NCI-H187 treated with DMSO at 0.1 percent for 48 hours (cell line): ENCODE measurements around the gene FBN1.

Experiments
- DNase-seq: peaks from one replicate; lab custom pipeline; 2025; lab: John Stamatoyannopoulos, UW

FBN1 gene

DNA sequence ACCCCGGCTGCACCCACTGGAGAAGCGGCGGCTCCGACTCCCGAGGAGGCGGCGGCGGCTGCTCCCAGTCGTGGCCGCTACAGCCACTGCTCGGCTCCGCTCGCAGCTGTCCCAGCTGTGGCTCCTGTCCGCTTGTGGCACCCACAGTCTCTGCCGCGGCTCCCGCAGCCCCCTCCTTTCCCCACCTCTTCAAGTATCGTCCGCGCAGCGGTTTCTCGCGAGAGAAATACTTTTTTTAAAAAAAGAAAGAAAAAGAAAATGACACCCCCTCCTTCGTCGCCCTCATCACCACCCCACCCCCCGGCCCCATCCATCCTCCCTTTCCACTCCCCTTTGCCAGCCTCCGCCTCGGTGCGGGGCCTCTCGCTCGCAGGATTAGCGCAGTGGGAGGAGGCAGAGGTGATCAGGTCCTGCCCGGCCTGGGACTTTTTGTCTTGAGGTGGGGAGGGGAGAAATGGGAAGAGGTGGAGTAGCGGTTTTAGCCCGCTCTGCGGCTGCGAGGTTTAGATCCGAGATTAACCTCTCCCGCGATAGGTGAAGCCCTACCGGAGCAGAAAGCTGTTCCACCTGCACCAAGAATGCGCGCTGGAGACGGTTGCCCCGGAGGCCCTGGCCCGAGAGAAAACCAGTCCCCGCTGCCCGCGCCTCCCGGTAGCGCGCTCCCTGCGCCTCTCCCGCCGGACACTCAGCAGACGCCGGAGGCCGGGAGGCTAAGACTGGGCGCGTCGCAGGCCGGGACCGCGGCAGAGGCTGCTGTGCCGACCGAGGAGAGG, at the start of gene FBN1:
TSS of gene FBN1 (minus strand) at position 152 of the 773 bp plus-strand sequence. CDS start 940 bp downstream, outside the sequence.
- DNase-seq: no peak

DNA sequence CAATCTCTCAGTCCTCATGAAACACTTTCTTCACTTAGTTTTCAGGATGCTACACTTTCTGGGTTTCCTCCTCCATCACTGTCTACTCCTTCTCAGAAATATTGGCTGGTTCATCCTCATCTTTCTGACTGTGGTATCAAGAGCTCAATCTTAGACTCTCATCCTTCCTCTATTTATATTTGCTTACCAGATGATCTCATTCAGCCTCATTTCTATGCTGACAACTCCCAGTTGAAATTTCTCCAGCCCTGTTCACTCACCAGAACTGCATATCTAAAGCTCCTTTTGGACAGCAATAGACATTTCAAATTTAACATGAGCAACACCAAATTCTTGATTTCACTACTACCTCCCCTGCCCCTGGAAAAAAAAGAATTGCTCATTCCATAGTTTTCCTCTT, 48.0 kb upstream of the FBN1 start:
- no peak for DNase-seq

DNA sequence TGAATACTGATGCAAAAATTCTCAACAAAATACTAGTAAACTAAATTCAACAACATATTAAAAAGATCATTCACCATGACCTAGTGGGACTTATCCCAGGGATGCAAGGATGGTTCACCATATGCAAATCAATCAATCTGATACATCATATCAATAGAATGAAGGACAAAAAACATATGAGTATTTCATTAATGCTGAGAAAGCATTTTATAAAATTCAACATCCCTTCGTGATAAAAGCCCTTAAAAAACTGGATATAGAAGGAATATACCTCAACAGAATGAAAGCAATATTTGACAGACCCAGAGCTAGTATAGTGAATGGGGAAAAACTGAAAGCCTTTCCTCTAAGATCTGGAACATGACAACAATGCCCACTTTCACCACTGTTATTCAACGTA, 43.0 kb upstream of the FBN1 start:
- no peak for DNase-seq

DNA sequence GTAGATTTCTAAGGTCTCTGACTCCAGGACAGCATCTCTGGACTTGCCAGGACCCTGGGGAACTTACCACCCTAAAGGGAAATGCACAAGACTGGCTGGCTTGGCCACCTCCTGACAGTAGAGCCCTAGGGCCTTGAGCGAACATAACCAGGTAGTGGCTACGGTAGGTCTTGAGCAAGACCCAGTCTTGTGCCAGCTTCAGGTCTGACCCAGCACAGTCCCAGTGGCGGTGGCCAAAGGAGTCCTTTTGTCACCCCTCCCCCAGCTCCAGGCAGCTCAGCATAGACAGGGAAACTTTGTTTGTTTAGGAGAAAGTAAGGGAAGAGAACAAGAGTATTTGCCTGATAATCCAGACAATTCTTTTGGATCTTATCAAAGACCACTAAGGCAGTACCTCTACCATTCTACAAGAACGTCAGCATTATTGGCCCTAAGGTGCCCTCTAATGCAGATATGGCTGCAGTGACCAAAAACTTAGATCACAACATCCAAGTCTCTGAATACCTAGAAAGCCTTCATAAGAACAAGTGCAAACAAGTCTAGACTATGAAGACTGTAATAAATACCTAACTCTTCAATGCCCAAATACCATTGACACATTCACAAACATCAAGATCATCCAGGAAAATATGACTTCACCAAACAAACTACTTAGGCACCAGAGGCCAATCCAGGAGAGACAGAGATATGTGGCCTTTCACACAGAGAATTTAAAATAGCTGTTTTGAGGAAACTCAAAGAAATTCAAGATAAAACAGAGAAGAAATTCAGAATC, 38.7 kb upstream of the FBN1 start:
- DNase-seq: no peak

DNA sequence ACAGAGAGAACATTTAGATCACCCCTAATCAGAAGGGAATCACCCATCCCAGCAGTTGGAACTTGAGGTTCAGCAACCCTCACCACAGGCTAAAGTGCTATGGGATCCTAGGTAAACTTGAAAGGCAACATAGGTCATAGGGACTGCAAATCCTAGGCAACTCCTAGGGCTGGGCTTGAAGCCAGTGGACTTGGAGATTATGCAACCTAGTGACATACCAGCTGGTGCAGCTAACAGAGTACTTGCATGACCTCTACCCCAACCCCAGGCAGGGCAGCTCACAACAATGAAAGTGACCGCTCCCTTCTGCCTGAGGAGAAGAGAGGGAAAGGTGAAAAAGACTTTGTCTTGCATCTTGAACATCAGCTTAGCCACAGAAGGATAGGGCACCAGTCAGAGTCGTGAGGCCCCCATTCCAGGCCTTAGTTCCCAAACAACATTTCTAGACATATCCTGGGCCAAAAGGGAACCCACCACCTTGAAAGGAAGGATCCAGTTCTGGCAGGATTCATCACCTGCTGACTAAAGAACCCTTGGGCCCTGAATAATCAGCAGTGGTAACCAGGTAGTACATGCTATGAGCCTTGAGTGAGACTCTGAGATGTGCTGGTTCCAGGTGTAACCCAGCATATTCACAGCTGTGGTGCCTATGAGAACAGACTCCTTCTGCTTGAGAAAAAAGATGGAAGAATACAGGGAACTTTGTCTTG, 37.6 kb upstream of the FBN1 start:
- DNase-seq: no peak

DNA sequence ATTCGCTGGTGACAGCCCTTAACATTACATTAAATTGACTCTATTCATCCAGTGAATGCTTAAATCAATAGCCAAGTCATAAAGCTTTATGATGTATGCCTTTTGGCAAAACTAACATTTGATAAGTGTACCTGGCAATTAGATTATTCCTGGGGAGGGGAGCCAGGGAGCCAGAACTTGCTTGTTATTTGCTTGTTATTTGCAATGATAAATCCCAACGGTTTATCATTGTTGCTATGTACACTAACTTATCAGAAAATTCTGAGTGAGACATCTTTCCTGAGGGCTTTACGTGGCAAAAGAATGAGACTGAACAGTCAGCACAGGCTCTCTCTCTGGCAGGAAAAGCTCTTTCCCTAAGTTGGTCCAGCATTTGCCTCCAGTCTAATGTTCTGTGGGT, 35.8 kb upstream of the FBN1 start:
- no peak for DNase-seq

DNA sequence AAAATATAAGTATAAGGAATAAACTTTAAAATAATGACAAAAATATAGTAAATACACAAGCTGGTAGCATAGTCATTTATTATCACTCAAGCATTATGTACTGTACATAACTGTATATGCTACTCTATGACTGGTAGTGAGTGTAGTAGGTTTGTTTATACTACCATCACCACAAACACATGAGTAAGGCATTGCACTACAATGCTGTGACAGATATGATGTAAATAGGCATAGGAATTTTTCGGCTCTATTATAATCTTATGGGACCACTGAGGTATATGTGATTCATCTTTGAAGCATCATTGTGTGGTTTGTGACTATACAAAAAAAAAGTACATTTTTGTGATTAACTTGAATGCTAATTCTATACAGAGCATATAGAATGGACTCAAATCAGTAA, 35.3 kb upstream of the FBN1 start:
- DNase-seq: no peak

DNA sequence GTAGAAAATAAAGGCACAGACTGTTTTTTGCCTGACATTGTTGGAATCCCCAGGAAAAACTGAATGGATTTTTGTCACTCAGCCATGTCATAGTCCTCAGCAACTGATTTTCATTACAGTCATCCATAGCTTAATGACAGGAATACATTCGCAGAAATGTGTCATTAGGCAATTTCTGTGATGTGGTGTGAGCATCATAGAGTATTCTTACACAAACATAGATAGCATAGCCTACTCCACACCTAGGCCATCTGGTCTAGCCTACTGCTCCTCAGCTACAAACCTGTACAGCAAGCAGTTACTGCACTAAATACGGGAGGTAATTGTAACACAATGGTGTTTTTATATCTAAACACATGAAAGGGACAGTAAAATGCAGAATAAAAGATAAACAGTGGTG, 34.4 kb upstream of the FBN1 start:
- DNase-seq: no peak

DNA sequence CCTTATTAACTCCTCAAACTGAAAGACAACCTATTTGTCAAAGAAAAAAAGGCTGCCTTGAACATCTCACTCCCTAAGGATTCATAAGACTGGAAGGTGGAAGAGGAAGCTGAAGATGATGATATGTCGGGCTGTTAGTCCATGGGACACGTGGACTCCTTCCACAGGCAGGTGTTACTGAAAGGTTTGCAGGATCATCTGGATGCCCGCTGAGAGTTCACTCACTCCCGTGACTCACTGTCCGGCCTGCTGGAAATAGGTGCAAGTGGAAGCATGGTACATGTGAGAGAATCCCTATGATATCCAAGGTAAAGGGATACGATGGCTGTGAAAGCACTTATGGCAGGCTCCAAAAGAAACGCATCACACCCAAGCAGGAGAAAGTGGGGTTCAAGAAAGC, 33.3 kb upstream of the FBN1 start:
- no peak for DNase-seq

DNA sequence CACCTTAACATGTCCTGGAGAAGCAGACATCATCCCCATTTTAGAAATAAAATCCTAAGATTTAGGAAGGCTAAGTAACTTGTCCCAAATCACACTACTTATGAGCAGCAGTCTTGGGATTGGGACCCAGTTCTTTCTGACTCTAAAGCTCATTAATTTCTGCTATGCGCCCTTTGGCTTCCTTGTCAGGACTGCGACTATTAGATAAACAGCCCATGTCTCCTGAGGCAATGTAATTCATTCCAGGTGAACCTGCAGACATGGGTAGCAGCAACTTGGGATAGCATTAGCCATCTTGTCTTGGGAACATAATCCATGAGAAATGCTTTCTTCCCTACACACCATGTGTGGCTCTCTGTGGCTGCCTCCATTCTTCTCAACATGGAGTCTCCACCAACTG, 32.3 kb upstream of the FBN1 start:
- no peak for DNase-seq

DNA sequence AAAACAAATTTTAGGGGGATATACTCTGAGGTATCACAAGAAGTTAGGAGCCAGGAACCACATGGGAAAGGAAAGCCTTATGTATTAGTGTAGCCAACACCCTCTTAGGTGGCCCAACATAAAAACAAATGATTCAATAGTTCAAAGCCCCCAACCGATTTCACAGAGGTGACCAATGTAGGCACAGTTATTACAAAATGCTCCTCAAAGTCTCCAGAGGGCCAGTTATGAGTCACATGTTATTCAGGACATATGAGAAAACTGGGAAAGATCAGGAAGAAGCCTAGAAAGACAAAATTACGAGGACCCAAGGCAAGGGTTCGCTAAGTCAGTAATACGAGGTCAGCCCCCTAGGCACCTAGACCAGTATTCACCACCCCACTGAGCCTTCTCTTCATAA, 29.9 kb upstream of the FBN1 start:
- no peak for DNase-seq

DNA sequence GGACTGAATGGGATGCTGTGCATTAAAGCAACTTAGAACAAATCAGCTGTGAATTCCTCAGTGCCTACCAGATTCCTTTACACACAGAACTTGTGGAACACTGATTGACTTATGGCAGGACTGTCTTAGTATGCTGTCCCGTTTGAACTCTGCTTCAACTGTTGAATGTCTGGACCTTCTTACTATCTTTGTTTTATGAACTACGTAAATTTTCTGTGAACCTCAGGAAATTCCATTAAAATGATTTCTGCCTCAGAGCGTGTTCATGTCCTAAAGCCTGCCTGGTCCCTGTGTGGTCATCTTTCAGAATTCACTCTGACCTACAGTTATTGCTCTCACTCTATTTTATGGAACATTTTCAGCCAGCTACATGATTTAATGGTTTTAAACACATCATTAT, 29.4 kb upstream of the FBN1 start:
- DNase-seq: no peak

DNA sequence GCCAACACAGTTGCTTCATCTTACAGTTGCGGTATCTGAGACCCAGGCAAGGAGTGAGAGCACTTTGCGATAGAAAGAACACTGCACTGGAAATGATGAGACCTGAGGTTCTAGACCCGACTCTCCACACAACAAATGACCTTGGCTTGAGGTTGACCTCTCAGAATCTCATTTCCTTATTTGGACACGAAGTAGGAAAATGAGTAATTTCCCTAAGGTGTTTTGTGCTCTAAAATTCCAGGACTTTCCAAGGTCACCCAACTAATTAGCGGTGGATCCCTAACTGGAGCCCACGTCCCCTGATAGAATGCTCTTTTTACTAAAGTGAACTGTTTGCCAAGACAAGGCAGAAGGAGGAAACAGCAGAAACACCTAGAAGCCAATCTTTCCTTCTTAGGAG, 26.7 kb upstream of the FBN1 start:
- DNase-seq: no peak

DNA sequence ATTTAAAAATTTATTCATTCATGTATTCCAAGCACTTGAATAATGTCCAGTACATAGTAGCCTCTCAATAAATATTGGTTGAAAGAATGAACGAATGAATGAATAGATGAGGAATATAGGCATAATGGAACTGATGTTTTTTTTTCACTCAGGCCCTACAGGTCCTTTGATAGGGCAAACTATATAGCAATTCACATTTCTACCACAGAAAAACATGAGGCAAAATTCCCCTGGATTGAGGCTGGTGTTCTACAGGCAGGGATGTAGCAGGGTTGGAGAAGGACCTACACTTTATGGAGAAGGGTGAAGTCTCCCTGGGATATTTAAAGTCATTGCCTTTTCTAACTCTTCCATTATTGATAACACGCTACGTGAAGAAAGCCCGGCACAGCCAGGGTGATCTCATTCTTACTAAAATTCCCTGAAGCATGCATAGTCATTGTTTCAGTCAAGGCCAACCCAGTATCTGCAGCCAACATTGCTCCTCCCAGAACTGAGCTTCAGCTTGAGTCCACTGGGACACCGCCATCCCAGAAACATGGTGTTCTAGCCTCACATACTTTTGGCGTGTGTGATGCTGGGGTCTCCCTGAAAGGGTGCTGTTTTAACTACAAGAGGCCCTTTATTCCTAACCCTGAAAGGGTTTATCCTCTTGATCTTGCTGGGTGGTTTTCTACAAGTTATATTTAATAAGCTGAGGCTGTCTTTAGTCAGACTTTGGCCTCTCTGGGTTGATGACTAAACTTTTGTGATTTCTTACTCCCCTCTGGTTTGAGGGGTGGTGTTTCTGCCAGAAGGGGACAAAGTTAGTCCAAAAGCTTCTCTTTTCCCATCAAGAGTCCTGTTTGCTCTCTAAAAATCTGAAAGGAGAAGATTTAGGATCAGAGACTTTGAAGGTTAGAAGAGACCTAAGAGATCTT, 25.9 kb upstream of the FBN1 start:
- DNase-seq: no peak

DNA sequence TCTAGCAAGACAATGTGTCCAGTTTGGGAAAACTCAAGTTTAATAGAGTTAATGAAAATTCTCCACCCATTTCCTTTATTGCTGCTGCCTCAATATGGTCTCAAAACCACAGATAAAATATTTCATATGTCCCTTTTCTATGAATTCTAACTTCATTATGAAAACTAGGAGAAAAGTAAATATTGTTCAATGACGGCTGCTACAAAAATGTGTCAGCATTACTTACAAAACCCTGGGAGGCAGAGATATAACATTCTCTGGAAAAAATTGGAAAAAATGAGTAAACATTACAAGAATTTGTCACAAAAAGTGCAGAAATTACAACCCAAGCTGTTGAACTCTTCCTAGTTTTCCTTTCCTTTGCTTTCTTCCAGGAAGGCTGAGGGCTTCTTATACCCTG, 22.2 kb upstream of the FBN1 start:
- DNase-seq: no peak

DNA sequence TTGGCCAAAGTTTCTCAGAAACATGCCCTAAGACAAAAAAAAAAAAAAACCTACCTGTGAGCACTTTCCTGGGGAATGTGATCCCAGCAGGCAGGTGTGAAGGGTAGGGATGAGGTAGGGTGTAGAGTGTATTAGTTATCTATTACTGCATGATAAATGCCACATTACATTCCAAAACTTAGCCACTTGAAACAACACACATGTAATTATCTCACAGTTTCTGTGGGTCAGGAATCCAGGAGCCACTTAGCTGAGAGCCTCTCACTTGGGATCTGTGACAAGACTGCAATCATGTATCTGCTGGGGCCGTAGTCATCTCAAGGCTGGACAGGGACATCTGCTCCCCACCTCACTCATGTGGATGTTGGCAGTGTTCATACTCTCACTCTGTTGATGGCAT, 18.9 kb upstream of the FBN1 start:
- no peak for DNase-seq

DNA sequence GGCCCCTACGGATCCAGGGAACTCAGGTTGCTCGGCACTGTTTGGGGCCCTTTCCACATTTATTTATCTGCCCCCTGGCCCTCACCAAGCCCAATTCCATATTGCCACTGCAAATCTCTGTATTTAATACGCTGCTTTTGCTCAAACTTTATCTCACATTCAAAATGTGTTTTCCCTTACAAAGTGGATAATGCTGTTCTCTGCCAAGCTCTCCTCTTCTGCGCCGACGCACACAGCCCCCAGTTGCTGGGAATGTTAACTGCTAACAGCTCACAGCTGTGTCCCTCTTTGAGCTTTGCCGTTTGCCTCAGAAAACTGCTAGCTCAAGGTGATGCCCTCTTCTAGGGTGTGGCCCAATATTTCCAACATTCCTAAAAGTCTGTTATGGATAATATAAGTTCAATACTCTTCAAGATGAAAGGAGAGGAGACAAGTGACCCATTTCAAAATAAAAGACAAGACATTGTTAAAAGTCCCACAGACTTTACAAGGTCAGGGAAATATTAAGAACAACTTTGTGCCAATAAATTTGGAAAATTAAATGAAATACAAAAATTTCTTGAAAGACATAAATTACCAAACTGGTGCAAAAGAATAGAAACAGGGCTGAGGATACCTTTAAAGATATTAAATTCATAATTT, 12.6 kb upstream of the FBN1 start:
- no peak for DNase-seq

DNA sequence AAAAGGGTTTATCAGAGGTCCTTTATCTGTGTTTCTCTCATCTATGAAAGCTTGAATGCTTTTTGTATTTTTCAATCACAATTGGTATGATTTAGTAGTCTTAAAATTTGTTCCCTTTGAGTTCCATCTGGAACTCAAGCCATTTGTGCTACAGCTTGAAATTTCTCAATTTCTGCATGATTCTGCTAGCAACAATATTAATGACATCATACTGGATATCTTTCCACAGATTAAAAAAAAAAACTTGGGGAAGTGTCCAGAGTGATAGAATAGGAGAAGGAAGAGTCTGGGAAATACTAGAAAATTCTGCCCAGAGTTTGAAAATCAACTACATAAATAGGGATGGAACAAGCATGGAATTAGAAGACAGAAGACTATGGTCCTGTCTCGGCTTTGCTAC, 9.3 kb upstream of the FBN1 start:
- no peak for DNase-seq

DNA sequence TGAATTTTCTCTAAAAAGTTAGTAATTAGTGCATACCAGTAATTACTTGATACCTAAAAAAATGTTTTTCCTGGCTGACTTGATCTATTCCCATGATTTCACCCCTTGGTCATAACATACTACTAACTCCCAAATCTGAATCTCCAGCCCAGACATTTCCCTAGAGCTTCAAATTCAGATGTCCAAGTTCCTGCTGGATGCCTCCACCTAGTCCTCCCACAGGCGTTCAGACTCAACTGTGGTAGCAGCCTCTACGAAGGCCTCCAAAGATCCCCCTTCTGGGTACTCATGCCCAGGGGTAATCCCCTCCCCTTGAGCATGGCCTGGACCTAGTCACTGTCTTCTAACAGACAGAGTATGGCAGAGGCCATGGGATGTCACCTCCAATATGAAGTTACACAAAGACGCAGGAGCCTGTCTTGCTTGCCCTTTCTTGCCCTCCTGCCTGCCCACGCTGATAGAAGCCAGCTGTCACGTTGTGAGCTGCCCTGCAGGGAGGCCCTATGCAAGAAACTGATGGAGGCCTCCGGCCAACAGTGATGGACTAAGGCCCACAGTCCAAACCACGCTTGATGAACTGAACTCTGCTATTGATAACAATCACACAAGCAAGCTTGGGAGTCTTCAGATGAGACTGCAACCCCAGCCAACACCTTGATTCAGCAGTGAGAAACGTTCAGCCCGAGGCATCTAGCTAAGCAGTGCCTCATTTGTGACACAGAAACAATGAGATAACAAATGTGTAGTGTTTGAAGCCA, 8.6 kb upstream of the FBN1 start:
- DNase-seq: no peak

DNA sequence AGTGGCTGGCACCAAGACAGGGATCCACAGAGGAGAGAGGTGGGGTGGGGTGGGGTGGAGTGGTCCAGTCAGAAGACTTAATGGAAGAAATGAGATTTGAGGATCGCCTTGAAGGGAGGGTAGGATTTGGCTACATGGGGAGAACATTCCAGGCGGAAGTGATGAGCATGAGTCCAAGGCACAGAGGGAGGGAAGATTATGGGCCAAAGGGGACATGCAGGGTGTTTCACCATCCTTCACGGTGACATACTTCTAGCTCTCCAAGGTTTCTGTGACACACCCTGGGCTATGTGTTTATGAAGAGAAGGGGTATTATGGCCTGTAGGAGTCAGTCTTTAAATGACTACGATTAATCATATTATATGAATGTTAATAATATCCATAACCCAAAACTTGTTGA, 7.7 kb upstream of the FBN1 start:
- no peak for DNase-seq
